ENCODE results near the gene RPL18.

GRCh38 chr19:48668761-48669160 is 49.8 kb upstream of the RPL18 start:
- TF ChIP-seq CTCF (IDR thresholded peaks at IDR 0.05; ENCODE audit: insufficient read depth, low read length) (no peak), REST (IDR thresholded peaks at IDR 0.05; ENCODE audit: insufficient replicate concordance, low read depth) (no peak), SPI1 (IDR thresholded peaks at IDR 0.05; ENCODE audit: borderline replicate concordance, low read depth) (no peak), POLR2AphosphoS5 (IDR thresholded peaks at IDR 0.05; ENCODE audit: low read depth) (no peak)
